NT2/D1 (cell line): ENCODE data around the gene SCYL1.

Source experiments
- DNase-seq: peaks from one replicate; pipeline ENCODE4 v3.0.0-alpha.2; 2011; ENCODE audit warnings: low read depth, low spot score
- H3K27me3 ChIP-seq: 2 replicates; pipeline ENCODE4 v1.6.0; 2011; ENCODE audit warnings: mild to moderate bottlenecking; ENCODE audit not compliant: insufficient read length, insufficient read depth
- H3K36me3 ChIP-seq: 2 replicates; pipeline ENCODE4 v1.6.1; 2011; ENCODE audit warnings: mild to moderate bottlenecking, low read length, mixed read lengths; ENCODE audit not compliant: insufficient read depth, insufficient read length
- H3K4me1 ChIP-seq: 2 replicates; pipeline ENCODE4 v1.5.1; 2011; ENCODE audit not compliant: insufficient read depth, insufficient read length
- H3K4me3 ChIP-seq: 2 replicates; pipeline ENCODE4 v1.5.1; 2011; ENCODE audit warnings: low read depth; ENCODE audit not compliant: insufficient read length
- H3K9ac ChIP-seq: 2 replicates; pipeline ENCODE4 v1.6.0; 2011; ENCODE audit warnings: low read depth; ENCODE audit not compliant: insufficient read length
- H3K9me3 ChIP-seq: 2 replicates; pipeline ENCODE4 v1.5.1; 2011; ENCODE audit warnings: mild to moderate bottlenecking, low read length; ENCODE audit not compliant: insufficient read depth
- SUZ12 ChIP-seq: IDR thresholded peaks from 2 replicates; pipeline ENCODE4 v1.6.1; 2011; ENCODE audit not compliant: insufficient read length, insufficient read depth; ENCODE audit errors: extremely low read depth
- YY1 ChIP-seq: IDR thresholded peaks from 2 replicates; pipeline ENCODE4 v1.6.1; 2011; ENCODE audit not compliant: insufficient read length, insufficient read depth
- ZNF274 ChIP-seq: IDR thresholded peaks from 2 replicates; pipeline ENCODE4 v1.6.1; 2011; ENCODE audit warnings: mild to moderate bottlenecking, low read depth, low read length

Gene SCYL1

DNA sequence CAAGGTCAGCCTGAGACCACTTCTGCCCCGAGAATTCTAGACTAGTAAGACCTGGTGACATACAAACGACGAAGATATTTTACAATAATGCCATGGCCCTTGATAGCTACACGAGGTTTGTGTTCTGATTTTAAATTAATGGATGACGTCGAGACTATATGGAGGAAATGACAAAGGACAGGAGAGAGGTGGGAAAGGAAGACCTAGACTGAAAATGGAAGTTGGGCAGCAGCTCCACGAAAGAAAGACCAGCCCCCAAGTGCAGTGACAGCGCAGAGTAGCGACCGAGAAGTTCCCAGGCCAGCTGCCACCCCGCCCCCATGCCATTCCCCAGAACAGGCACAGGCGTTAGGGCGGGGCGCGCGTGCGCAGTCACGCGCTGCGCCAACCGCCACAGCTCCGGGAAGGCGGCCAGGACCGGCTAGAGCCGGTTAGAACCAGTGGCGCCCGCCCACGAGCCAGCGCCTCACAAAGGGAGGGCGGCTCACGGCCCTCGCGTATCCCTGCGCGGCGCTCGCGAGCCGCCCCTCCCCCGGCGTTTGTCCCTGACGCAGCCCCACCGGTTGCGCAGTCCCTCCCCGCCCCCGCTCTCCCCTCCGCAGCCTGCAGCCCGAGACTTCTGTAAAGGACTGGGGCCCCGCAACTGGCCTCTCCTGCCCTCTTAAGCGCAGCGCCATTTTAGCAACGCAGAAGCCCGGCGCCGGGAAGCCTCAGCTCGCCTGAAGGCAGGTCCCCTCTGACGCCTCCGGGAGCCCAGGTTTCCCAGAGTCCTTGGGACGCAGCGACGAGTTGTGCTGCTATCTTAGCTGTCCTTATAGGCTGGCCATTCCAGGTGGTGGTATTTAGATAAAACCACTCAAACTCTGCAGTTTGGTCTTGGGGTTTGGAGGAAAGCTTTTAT, 27.5 kb upstream of the SCYL1 start:
- peak; percentile 56 for TF ChIP-seq YY1
- no peak for TF ChIP-seq ZNF274
- TF ChIP-seq SUZ12, result no peak
- peak overlapping the region; percentile 95 for H3K4me3 ChIP-seq
- H3K27me3 ChIP-seq, result no peaks in the 10 kb centered on the region
- peak; percentile 98 for DNase-seq
- H3K9me3 ChIP-seq, result no peaks in the 10 kb centered on the region
- H3K9ac ChIP-seq, result peak overlapping the region; percentile 95
- peaks cover 4% of the 10 kb centered on the region for H3K4me1 ChIP-seq
- peaks cover 27% of the 10 kb centered on the region for H3K36me3 ChIP-seq

- Histone ChIP-seq H3K4me1 (peaks cover 3% of the 10 kb centered on the region), H3K9ac (peak overlapping the region; percentile 95), H3K4me3 (peak overlapping the region; percentile 95), H3K36me3 (peaks cover 35% of the 10 kb centered on the region), H3K27me3 (no peaks in the 10 kb centered on the region), H3K9me3 (no peaks in the 10 kb centered on the region)
- TF ChIP-seq ZNF274, result no peak
- TF ChIP-seq YY1, result peak; percentile 82
- no peak for DNase-seq
These were observed 26.7 kb upstream of the SCYL1 start for GRCh38 chr11:65498042-65498726.

GRCh38 chr11:65498727-65498976, 26.2 kb upstream of the SCYL1 start:
- no peak for TF ChIP-seq SUZ12
- no peak for TF ChIP-seq ZNF274
- no peak for TF ChIP-seq YY1
- no peak for DNase-seq

GRCh38 chr11:65498977-65499712, 25.7 kb upstream of the SCYL1 start, which contains the start of gene MALAT1:
Gene MALAT1 (plus strand): TSS chr11:65499045.
- Histone ChIP-seq H3K36me3 (peaks cover 45% of the 10 kb centered on the region), H3K27me3 (no peaks in the 10 kb centered on the region), H3K9ac (peak within 1 kb of the TSS; percentile 95), H3K4me1 (peaks cover 3% of the 10 kb centered on the region), H3K4me3 (peak within 1 kb of the TSS; percentile 95), H3K9me3 (no peaks in the 10 kb centered on the region)
- DNase-seq, result peak; percentile 91
- TF ChIP-seq SUZ12 (no peak), YY1 (no peak), ZNF274 (no peak)

More at GRCh38 chr11:65498727-65498976, 26.2 kb upstream of the SCYL1 start:
- H3K27me3 ChIP-seq, result no peaks in the 10 kb centered on the region
- no peaks in the 10 kb centered on the region for H3K9me3 ChIP-seq
- peak overlapping the region; percentile 95 for H3K4me3 ChIP-seq
- H3K36me3 ChIP-seq, result peaks cover 40% of the 10 kb centered on the region
- H3K9ac ChIP-seq, result peak overlapping the region; percentile 95
- peaks cover 3% of the 10 kb centered on the region for H3K4me1 ChIP-seq

GRCh38 chr11:65499713-65500386, 25.0 kb upstream of the SCYL1 start:
- Histone ChIP-seq H3K27me3 (no peaks in the 10 kb centered on the region), H3K9ac (peak overlapping the region; percentile 95)

DNA sequence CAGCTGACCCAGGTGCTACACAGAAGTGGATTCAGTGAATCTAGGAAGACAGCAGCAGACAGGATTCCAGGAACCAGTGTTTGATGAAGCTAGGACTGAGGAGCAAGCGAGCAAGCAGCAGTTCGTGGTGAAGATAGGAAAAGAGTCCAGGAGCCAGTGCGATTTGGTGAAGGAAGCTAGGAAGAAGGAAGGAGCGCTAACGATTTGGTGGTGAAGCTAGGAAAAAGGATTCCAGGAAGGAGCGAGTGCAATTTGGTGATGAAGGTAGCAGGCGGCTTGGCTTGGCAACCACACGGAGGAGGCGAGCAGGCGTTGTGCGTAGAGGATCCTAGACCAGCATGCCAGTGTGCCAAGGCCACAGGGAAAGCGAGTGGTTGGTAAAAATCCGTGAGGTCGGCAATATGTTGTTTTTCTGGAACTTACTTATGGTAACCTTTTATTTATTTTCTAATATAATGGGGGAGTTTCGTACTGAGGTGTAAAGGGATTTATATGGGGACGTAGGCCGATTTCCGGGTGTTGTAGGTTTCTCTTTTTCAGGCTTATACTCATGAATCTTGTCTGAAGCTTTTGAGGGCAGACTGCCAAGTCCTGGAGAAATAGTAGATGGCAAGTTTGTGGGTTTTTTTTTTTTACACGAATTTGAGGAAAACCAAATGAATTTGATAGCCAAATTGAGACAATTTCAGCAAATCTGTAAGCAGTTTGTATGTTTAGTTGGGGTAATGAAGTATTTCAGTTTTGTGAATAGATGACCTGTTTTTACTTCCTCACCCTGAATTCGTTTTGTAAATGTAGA, 24.3 kb upstream of the SCYL1 start:
- H3K9ac ChIP-seq, result peak overlapping the region; percentile 95
- DNase-seq, result no peak
- H3K36me3 ChIP-seq, result peaks cover 59% of the 10 kb centered on the region
- no peaks in the 10 kb centered on the region for H3K27me3 ChIP-seq
- no peaks in the 10 kb centered on the region for H3K9me3 ChIP-seq
- peak overlapping the region; percentile 95 for H3K4me3 ChIP-seq
- H3K4me1 ChIP-seq, result no peaks in the 10 kb centered on the region
- no peak for TF ChIP-seq YY1
- no peak for TF ChIP-seq SUZ12
- TF ChIP-seq ZNF274, result no peak

More at GRCh38 chr11:65499713-65500386, 25.0 kb upstream of the SCYL1 start:
- H3K4me1 ChIP-seq, result no peaks in the 10 kb centered on the region
- peaks cover 52% of the 10 kb centered on the region for H3K36me3 ChIP-seq
- DNase-seq, result no peak
- H3K9me3 ChIP-seq, result no peaks in the 10 kb centered on the region
- peak overlapping the region; percentile 95 for H3K4me3 ChIP-seq
- TF ChIP-seq YY1 (no peak), ZNF274 (no peak), SUZ12 (no peak)
